NCI-H69 (cell line): Measurements from ENCODE around the gene SVOPL.

ENCODE experiments used
- DNase-seq: peaks from one replicate; lab custom pipeline; 2025; lab: John Stamatoyannopoulos, UW

The SVOPL gene

GRCh38 chr7:138556771-138557484 is 144.2 kb downstream of the SVOPL start:
- no peak for DNase-seq

- no peak for DNase-seq
Observed at GRCh38 chr7:138555684-138556083, 145.5 kb downstream of the SVOPL start.

GRCh38 chr7:138554674-138555073 is 146.5 kb downstream of the SVOPL start:
- no peak for DNase-seq

GRCh38 chr7:138553805-138554204 is 147.4 kb downstream of the SVOPL start:
- DNase-seq: no peak

- DNase-seq: no peak
Observed at GRCh38 chr7:138551102-138551501, 150.1 kb downstream of the SVOPL start.

- no peak for DNase-seq
Observed at GRCh38 chr7:138550337-138550736, 150.8 kb downstream of the SVOPL start.

- no peak for DNase-seq
Observed at GRCh38 chr7:138549082-138549481, 152.1 kb downstream of the SVOPL start.

- DNase-seq: no peak
Observed at GRCh38 chr7:138546829-138547228, 154.3 kb downstream of the SVOPL start.

GRCh38 chr7:138546064-138546619 is 155.0 kb downstream of the SVOPL start:
- no peak for DNase-seq

GRCh38 chr7:138545123-138545522 is 156.0 kb downstream of the SVOPL start:
- DNase-seq: no peak
